ENCODE data around the gene ANKRD28.

DNA sequence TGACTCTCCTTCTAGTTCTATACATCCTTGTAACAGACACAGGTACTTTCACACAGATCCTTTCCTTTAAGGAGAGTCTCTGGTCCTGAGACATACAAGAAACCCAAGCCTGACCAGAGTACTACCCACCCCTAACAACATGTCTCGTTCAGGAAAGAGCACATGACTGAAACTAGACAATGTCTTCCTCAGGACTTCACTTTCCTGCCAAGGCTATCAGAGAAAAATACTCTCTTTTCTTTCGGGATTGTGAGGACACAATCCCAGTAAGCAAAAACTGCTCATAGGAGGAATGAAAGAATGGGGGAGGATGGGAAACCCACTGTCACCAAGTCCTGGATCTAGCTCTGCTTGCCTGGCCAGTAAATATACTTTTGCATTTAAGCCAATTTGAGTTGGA is 11.5 kb upstream of the ANKRD28 start:
- TF ChIP-seq, protein P1, sequence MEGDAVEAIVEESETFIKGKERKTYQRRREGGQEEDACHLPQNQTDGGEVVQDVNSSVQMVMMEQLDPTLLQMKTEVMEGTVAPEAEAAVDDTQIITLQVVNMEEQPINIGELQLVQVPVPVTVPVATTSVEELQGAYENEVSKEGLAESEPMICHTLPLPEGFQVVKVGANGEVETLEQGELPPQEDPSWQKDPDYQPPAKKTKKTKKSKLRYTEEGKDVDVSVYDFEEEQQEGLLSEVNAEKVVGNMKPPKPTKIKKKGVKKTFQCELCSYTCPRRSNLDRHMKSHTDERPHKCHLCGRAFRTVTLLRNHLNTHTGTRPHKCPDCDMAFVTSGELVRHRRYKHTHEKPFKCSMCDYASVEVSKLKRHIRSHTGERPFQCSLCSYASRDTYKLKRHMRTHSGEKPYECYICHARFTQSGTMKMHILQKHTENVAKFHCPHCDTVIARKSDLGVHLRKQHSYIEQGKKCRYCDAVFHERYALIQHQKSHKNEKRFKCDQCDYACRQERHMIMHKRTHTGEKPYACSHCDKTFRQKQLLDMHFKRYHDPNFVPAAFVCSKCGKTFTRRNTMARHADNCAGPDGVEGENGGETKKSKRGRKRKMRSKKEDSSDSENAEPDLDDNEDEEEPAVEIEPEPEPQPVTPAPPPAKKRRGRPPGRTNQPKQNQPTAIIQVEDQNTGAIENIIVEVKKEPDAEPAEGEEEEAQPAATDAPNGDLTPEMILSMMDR (conservative IDR thresholded peaks at IDR 0.05; ENCODE audit: low read depth, low read length): no peak
- TF ChIP-seq EZH2 (IDR thresholded peaks at IDR 0.05; ENCODE audit: low read length, unreplicated experiment) (no peak), EZH2phosphoT487 (IDR thresholded peaks at IDR 0.05; ENCODE audit: borderline replicate concordance, low read length) (no peak)

All from PC-3 (cell line).